Fibroblast of lung (primary cell): ENCODE measurements around the gene LCP1.

Experiments used
- EZH2 ChIP-seq: IDR thresholded peaks from 2 replicates; pipeline ENCODE4 v1.5.1; 2012; ENCODE audit warnings: low read length, control low read depth, mild to moderate bottlenecking; ENCODE audit errors: missing control alignments
- TF ChIP-seq, protein P1 (sequence below), 2 donors: IDR thresholded peaks in 1 of 2; conservative IDR thresholded peaks in 1 of 2; 1 replicate in 1 of 2; 2 replicates in 1 of 2; pipeline ENCODE4 v1.5.1; 2011 to 2012; ENCODE audit warnings: low read length in 2 of 2, control low read depth in 1 of 2, inconsistent platforms in 1 of 2, low read depth in 1 of 2, mild to moderate bottlenecking in 1 of 2

- TF ChIP-seq, protein P1, sequence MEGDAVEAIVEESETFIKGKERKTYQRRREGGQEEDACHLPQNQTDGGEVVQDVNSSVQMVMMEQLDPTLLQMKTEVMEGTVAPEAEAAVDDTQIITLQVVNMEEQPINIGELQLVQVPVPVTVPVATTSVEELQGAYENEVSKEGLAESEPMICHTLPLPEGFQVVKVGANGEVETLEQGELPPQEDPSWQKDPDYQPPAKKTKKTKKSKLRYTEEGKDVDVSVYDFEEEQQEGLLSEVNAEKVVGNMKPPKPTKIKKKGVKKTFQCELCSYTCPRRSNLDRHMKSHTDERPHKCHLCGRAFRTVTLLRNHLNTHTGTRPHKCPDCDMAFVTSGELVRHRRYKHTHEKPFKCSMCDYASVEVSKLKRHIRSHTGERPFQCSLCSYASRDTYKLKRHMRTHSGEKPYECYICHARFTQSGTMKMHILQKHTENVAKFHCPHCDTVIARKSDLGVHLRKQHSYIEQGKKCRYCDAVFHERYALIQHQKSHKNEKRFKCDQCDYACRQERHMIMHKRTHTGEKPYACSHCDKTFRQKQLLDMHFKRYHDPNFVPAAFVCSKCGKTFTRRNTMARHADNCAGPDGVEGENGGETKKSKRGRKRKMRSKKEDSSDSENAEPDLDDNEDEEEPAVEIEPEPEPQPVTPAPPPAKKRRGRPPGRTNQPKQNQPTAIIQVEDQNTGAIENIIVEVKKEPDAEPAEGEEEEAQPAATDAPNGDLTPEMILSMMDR (conservative IDR thresholded peaks at IDR 0.05 in 1 of 2, IDR thresholded peaks at IDR 0.05 in 1 of 2; ENCODE audit: low read depth in 1 of 2, low read length in 2 of 2) = no peak
- no peak for TF ChIP-seq EZH2
Observed at GRCh38 chr13:46178143-46178542, 3.8 kb downstream of the LCP1 start.
